GM12878 (cell line): ENCODE data around the gene BCLAF1. TPM values are rescaled to one million over a fixed set of nuclear protein-coding genes. Genes with fewer than 3 reads are reported as not detected.

ENCODE experiments used
- BCL3 ChIP-seq: IDR thresholded peaks from 2 replicates; pipeline ENCODE4 v1.6.1; 2011; ENCODE audit warnings: borderline replicate concordance, low read depth, mild to moderate bottlenecking, moderate library complexity, low read length; ENCODE audit not compliant: insufficient read depth, poor library complexity, severe bottlenecking
- CEBPZ ChIP-seq: fragments of 150-350 bp; IDR thresholded peaks from 2 replicates; pipeline ENCODE4 v1.6.1; 2016; ENCODE audit warnings: low read depth, low read length
- CUX1 ChIP-seq: IDR thresholded peaks from 2 replicates; pipeline ENCODE4 v1.6.1; 2012; ENCODE audit warnings: improper control_type of control experiment, low read depth, low read length; ENCODE audit not compliant: insufficient replicate concordance
- DPF2 ChIP-seq: fragments of 450-650 bp; IDR thresholded peaks from 2 replicates; pipeline ENCODE4 v1.6.1; 2017; ENCODE audit warnings: mild to moderate bottlenecking
- EED ChIP-seq: sonication (generic); IDR thresholded peaks from 2 replicates; pipeline ENCODE4 v1.6.1; 2016; ENCODE audit warnings: antibody characterized with exemption, low read depth
- HDAC2 ChIP-seq: fragments of 200-600 bp; sonication (generic); IDR thresholded peaks from 2 replicates; pipeline ENCODE4 v1.6.1; 2017
- HDAC6 ChIP-seq: fragments of 200-600 bp; sonication (generic); IDR thresholded peaks from one replicate; pipeline ENCODE4 v1.8.0; 2017; ENCODE audit warnings: antibody characterized with exemption; ENCODE audit not compliant: unreplicated experiment
- HDGF ChIP-seq: fragments of 450-650 bp; IDR thresholded peaks from 2 replicates; pipeline ENCODE4 v1.6.1; 2016; ENCODE audit warnings: antibody characterized with exemption
- KAT2A ChIP-seq: conservative IDR thresholded peaks from 2 replicates; pipeline ENCODE4 v1.6.1; 2011; ENCODE audit warnings: low read depth, low read length; ENCODE audit not compliant: control insufficient read depth
- KDM1A ChIP-seq: fragments of 200-600 bp; sonication (generic); IDR thresholded peaks from 2 replicates; pipeline ENCODE4 v1.6.1; 2016; ENCODE audit warnings: borderline replicate concordance
- MYC ChIP-seq: IDR thresholded peaks from 2 replicates; pipeline ENCODE4 v1.6.1; 2011; ENCODE audit warnings: mild to moderate bottlenecking, low read length, moderate library complexity, inconsistent platforms; ENCODE audit not compliant: insufficient read depth, insufficient replicate concordance, insufficient read length, severe bottlenecking
- NFYB ChIP-seq: IDR thresholded peaks from 2 replicates; pipeline ENCODE4 v1.6.1; 2011; ENCODE audit warnings: low read depth, mild to moderate bottlenecking, low read length, improper control_type of control experiment, moderate library complexity; ENCODE audit not compliant: insufficient read depth
- PKNOX1 ChIP-seq: fragments of 450-650 bp; IDR thresholded peaks from 2 replicates; pipeline ENCODE4 v1.6.1; 2016; ENCODE audit warnings: mild to moderate bottlenecking
- RBBP5 ChIP-seq: fragments of 200-600 bp; sonication (generic); conservative IDR thresholded peaks from 2 replicates; pipeline ENCODE4 v1.6.1; 2016
- SIX5 ChIP-seq: IDR thresholded peaks from 2 replicates; pipeline ENCODE4 v1.6.1; 2011; ENCODE audit warnings: mild to moderate bottlenecking, low read depth, low read length, moderate library complexity; ENCODE audit not compliant: severe bottlenecking
- SMC3 ChIP-seq: IDR thresholded peaks from 2 replicates; pipeline ENCODE4 v1.6.1; 2011; ENCODE audit warnings: low read length, improper control_type of control experiment, borderline replicate concordance
- TARDBP ChIP-seq: IDR thresholded peaks from 2 replicates; pipeline ENCODE4 v1.6.1; 2016; ENCODE audit warnings: borderline replicate concordance
- TCF12 ChIP-seq: IDR thresholded peaks from 2 replicates; pipeline ENCODE4 v1.6.1; 2011; ENCODE audit warnings: low read depth, mild to moderate bottlenecking, low read length
- ZBED1 ChIP-seq: IDR thresholded peaks from 2 replicates; pipeline ENCODE4 v1.6.1; 2016; ENCODE audit warnings: borderline replicate concordance
- polyA plus RNA-seq, 11 experiments: library from polyadenylated mRNA; depleted of rRNA in 4 of 11; unstranded in 6 of 11; stranded (reverse) in 5 of 11; fragments of >200 nt; fragmentation: Nextera tagmentation in 4 of 11; fragmentation: Illumina TruSeq in 1 of 11; extraction: Ambion mirVana in 4 of 11; extraction: Trizol in 1 of 11; gene quantifications; 1 replicate in 1 of 11; 2 replicates in 10 of 11; pipeline versions ENCODE4 v1.2.1 to v1.2.3, GENCODE V29; 2011 to 2016; ENCODE audit warnings: inconsistent platforms in 2 of 11, missing spikeins in 2 of 11, low read depth in 1 of 11
- total RNA-seq, 4 experiments: library from RNA; depleted of rRNA in 3 of 4; stranded (reverse); fragments of >200 nt in 3 of 4; fragmentation: Illumina TruSeq in 1 of 4; extraction: Trizol in 1 of 4; gene quantifications; 2 replicates each; pipeline versions ENCODE4 v1.2.1 to v1.2.3, GENCODE V29; 2013 to 2021

The BCLAF1 gene
- total and polyA plus RNA-seq, 10 of the 15 experiments (the other 5 are each of a cell fraction or from before 2014, with no cell fraction given): 56.0 to 223 (median 114) TPM

- TF ChIP-seq ZBED1: peak; percentile 80; the same call in 1 of the 2 replicates
- no peak for TF ChIP-seq KAT2A
- peak; percentile 76 for TF ChIP-seq CUX1
- TF ChIP-seq TCF12: peak; percentile 26; the same call in 1 of the 2 replicates
- TF ChIP-seq TARDBP: no peak
- TF ChIP-seq BCL3: peak; percentile 91
- no peak for TF ChIP-seq MYC
- TF ChIP-seq DPF2: 0 out of 2 replicates have a peak, but pooled peaks have one; percentile 20
- peak; percentile 89 for TF ChIP-seq HDAC2
- TF ChIP-seq PKNOX1: peak; percentile 95
- no peak for TF ChIP-seq EED
- peak; percentile 42; the same call in 1 of the 2 replicates for TF ChIP-seq CEBPZ
- TF ChIP-seq KDM1A: no peak
- TF ChIP-seq SMC3: no peak
- no peak for TF ChIP-seq SIX5
- no peak for TF ChIP-seq HDAC6
- TF ChIP-seq HDGF: no peak
- TF ChIP-seq RBBP5: no peak
- peak; percentile 99 for TF ChIP-seq NFYB
Measured at GRCh38 chr6:136249811-136250685, 39.6 kb downstream of the BCLAF1 start, which contains the start of gene MTFR2 (continued).
